ENCODE measurements around the gene SORBS1.

GRCh38 chr10:95382174-95382573, 179.0 kb downstream of the SORBS1 start:
- TF ChIP-seq TCF12 (IDR thresholded peaks at IDR 0.05; ENCODE audit: low read depth) (no peak), CEBPB (IDR thresholded peaks at IDR 0.05) (no peak), REST (IDR thresholded peaks at IDR 0.05; ENCODE audit: low read depth) (no peak), TAF1 (IDR thresholded peaks at IDR 0.05; ENCODE audit: low read depth) (no peak)

All from Ishikawa (cell line).